Astrocyte (in vitro differentiated cells and primary cell): Measurements from ENCODE around the gene FAM180B. TPM values are rescaled to one million over a fixed set of nuclear protein-coding genes. Genes with fewer than 3 reads are reported as not detected.

Source experiments
- DNase-seq: peaks from one replicate; pipeline ENCODE4 v3.0.0-alpha.2; 2010; ENCODE audit warnings: low read depth
- FAIRE-seq: peaks from 2 replicates; lab custom pipeline; 2011; peaks lifted over from hg19 to GRCh38; lab: Jason Lieb, UNC
- H2AFZ ChIP-seq: 2 replicates; pipeline ENCODE4 v1.6.0; 2012; ENCODE audit warnings: low read depth, low read length, inconsistent platforms
- H3K27ac ChIP-seq: 2 replicates; pipeline ENCODE4 v1.5.1; 2011; ENCODE audit warnings: low read depth, low read length, inconsistent platforms
- H3K27me3 ChIP-seq: 2 replicates; pipeline ENCODE4 v1.6.0; 2011; ENCODE audit warnings: low read length, inconsistent platforms; ENCODE audit not compliant: insufficient read depth
- H3K36me3 ChIP-seq: 2 replicates; pipeline ENCODE4 v1.5.1; 2011; ENCODE audit warnings: low read length, inconsistent platforms; ENCODE audit not compliant: insufficient read depth
- H3K4me1 ChIP-seq: 2 replicates; pipeline ENCODE4 v1.5.1; 2011; ENCODE audit warnings: low read length, inconsistent platforms; ENCODE audit not compliant: insufficient read depth
- H3K4me2 ChIP-seq: 2 replicates; pipeline ENCODE4 v1.6.0; 2012; ENCODE audit warnings: low read length, inconsistent platforms
- H3K4me3 ChIP-seq: 2 replicates; pipeline ENCODE4 v1.5.1; 2011; ENCODE audit warnings: low read depth, mild to moderate bottlenecking, low read length, inconsistent platforms; ENCODE audit not compliant: insufficient read depth
- H3K79me2 ChIP-seq: 2 replicates; pipeline ENCODE4 v1.6.0; 2012; ENCODE audit warnings: mild to moderate bottlenecking, low read length, inconsistent platforms; ENCODE audit not compliant: insufficient read depth
- H3K9ac ChIP-seq: 2 replicates; pipeline ENCODE4 v1.6.0; 2012; ENCODE audit warnings: mild to moderate bottlenecking, low read length, inconsistent platforms
- H3K9me3 ChIP-seq: 2 replicates; pipeline ENCODE4 v1.5.1; 2012; ENCODE audit warnings: low read depth, mild to moderate bottlenecking, low read length, inconsistent platforms; ENCODE audit not compliant: insufficient read depth
- H4K20me1 ChIP-seq: 2 replicates; pipeline ENCODE4 v1.6.0; 2012; ENCODE audit warnings: low read length, inconsistent platforms; ENCODE audit not compliant: insufficient read depth
- H3K27ac Mint-ChIP-seq: one replicate; pipeline ENCODE4 v1.8.0; 2021; ENCODE audit warnings: mild to moderate bottlenecking, mixed read lengths; ENCODE audit not compliant: unreplicated experiment
- H3K27me3 Mint-ChIP-seq: one replicate; pipeline ENCODE4 v1.8.0; 2021; ENCODE audit warnings: low read depth, mixed read lengths; ENCODE audit not compliant: unreplicated experiment
- H3K36me3 Mint-ChIP-seq: one replicate; pipeline ENCODE4 v1.8.0; 2021; ENCODE audit warnings: low read depth, mixed read lengths; ENCODE audit not compliant: unreplicated experiment
- H3K4me1 Mint-ChIP-seq: one replicate; pipeline ENCODE4 v1.8.0; 2021; ENCODE audit warnings: low read depth, mixed read lengths; ENCODE audit not compliant: unreplicated experiment
- H3K4me3 Mint-ChIP-seq: one replicate; pipeline ENCODE4 v1.8.0; 2021; ENCODE audit warnings: mild to moderate bottlenecking, moderate library complexity, mixed read lengths; ENCODE audit not compliant: unreplicated experiment
- H3K9me3 Mint-ChIP-seq: one replicate; pipeline ENCODE4 v1.8.0; 2021; ENCODE audit warnings: mild to moderate bottlenecking, mixed read lengths; ENCODE audit not compliant: unreplicated experiment
- CTCF ChIP-seq: IDR thresholded peaks from 2 replicates; pipeline ENCODE4 v1.5.1; 2011; ENCODE audit warnings: low read depth, mild to moderate bottlenecking, inconsistent platforms, low read length, moderate library complexity; ENCODE audit not compliant: insufficient read depth
- EZH2 ChIP-seq: IDR thresholded peaks from 2 replicates; pipeline ENCODE4 v1.6.1; 2012; ENCODE audit warnings: mild to moderate bottlenecking, low read length, inconsistent platforms; ENCODE audit not compliant: insufficient read depth
- total RNA-seq: library from RNA; stranded (reverse); gene quantifications from 2 replicates; pipeline ENCODE4 v1.2.1, GENCODE V29; 2021

Gene FAM180B
- total RNA-seq, 1 donor from 2014 or later: 0.16 TPM

DNA sequence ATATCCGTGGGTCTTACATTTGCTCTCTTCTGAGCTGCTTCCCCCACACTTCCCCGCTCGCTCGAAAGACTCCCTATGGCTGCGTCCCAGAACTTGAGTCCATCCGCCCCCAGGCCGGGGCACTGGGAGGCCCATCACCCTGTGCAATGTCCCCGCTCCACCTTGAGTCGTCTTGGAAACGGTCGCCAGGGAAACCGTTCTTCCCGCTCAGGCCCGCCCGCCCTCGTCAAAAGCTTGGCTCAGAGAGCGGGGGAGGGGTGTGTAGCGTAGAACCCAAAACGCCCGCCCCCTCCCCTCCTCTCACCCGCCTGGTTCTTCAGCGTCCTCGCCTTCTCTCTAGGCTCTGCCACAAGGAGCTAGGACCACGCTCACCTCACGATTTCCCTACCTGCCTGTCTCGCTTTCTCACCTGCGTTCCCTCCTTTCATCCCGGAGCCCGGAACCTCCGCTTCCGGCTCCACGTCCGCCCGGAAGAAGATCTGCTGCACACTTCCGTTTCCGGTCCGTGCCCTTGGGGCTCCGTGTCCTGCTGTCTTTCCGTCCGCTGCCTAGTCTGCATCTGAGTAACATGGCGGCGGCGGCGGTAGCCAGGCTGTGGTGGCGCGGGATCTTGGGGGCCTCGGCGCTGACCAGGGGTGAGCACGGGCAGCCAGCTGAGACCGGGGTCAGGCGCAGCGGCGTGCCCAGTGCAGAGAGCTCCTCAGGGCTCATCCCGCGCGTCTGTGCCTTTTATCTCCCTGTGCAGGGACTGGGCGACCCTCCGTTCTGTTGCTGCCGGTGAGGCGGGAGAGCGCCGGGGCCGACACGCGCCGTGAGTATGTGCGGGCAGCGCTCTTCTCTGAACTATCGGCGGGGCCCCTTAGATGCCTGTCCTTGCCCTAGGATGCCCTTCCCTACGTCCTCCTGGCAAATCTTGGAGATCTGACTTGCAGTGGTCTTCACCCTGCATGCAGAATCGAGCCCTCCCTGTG is 7.7 kb upstream of the FAM180B start, which contains the start of the genes KBTBD4 and NDUFS3:
KBTBD4 (minus strand) TSS at position 447 of the 971 bp plus-strand sequence; CDS start at position 428, 19 bp downstream.
NDUFS3 (plus strand) TSS at position 551 of the 971 bp plus-strand sequence; CDS start at position 569, 18 bp downstream.
- Histone ChIP-seq H3K79me2 (peaks cover 52% of the 10 kb centered on the region), H3K9ac (peak within 1 kb of the TSS; percentile 94), H3K36me3 (peaks cover 22% of the 10 kb centered on the region), H3K4me2 (peak within 1 kb of the TSS; percentile 85), H3K9me3 (no peaks in the 10 kb centered on the region), H3K27ac (peak within 1 kb of the TSS; percentile 92), H3K27me3 (no peaks in the 10 kb centered on the region), H2AFZ (peak within 1 kb of the TSS; percentile 99), H3K4me3 (peak within 1 kb of the TSS; percentile 96), H4K20me1 (peaks cover 8% of the 10 kb centered on the region), H3K4me1 (peaks cover 14% of the 10 kb centered on the region)
- H3K36me3 Mint-ChIP-seq: peaks cover 21% of the 10 kb centered on the region
- H3K9me3 Mint-ChIP-seq: no peaks in the 10 kb centered on the region
- DNase-seq (peak; percentile 89), FAIRE-seq (no peak)
- no peaks in the 10 kb centered on the region for H3K27me3 Mint-ChIP-seq
- peak within 1 kb of the TSS; percentile 98 for H3K27ac Mint-ChIP-seq
- H3K4me3 Mint-ChIP-seq: peak within 1 kb of the TSS; percentile 99
- TF ChIP-seq EZH2 (no peak), CTCF (no peak)
- peaks cover 8% of the 10 kb centered on the region for H3K4me1 Mint-ChIP-seq

DNA sequence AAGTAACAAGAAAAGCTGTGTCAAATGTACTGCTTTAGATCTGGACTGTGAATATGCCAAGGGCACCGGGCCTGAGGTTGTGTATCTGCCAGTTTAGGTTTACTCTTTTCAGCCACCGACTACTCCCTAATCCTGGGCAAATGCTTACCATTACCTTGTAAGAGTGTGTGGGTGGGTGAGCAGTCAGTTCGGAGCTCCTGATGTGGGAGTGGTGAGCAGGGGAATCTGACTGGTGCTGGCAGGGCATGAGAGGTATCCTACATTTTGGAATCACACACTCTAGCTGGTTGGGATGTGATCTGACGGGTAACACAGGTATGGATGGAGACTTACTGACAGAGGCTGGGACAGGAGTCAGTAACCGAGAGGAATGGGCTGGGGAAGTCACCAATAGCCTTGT is 2.6 kb upstream of the FAM180B start:
- H3K4me3 Mint-ChIP-seq: peak overlapping the region; percentile 68
- H3K9me3 ChIP-seq: no peaks in the 10 kb centered on the region
- H3K27ac Mint-ChIP-seq: no peak overlapping the region
- peaks cover 6% of the 10 kb centered on the region for H3K4me1 ChIP-seq
- DNase-seq: no peak
- no peaks in the 10 kb centered on the region for H3K9me3 Mint-ChIP-seq
- H3K9ac ChIP-seq: no peak overlapping the region
- H3K36me3 ChIP-seq: peaks cover 20% of the 10 kb centered on the region
- H3K4me2 ChIP-seq: no peak overlapping the region
- H3K27me3 Mint-ChIP-seq: peaks cover 2% of the 10 kb centered on the region
- TF ChIP-seq EZH2 (no peak), CTCF (no peak)
- no peak overlapping the region for H3K4me3 ChIP-seq
- no peak for FAIRE-seq
- H4K20me1 ChIP-seq: peaks cover 11% of the 10 kb centered on the region
- no peak overlapping the region for H2AFZ ChIP-seq
- peaks cover 30% of the 10 kb centered on the region for H3K36me3 Mint-ChIP-seq
- H3K27me3 ChIP-seq: no peaks in the 10 kb centered on the region
- peaks cover 6% of the 10 kb centered on the region for H3K4me1 Mint-ChIP-seq
- H3K27ac ChIP-seq: no peak overlapping the region
- H3K79me2 ChIP-seq: peaks cover 21% of the 10 kb centered on the region
